NCI-H146 treated with DMSO at 0.1 percent for 48 hours (cell line): ENCODE measurements around the gene CHMP4B.
A peak's percentile ranks its signal among the peaks of the same experiment; 100 is the strongest.

Experiments used
- DNase-seq: peaks from one replicate; lab custom pipeline; 2025; ENCODE audit not compliant: unreplicated experiment; lab: John Stamatoyannopoulos, UW

CHMP4B gene

DNA sequence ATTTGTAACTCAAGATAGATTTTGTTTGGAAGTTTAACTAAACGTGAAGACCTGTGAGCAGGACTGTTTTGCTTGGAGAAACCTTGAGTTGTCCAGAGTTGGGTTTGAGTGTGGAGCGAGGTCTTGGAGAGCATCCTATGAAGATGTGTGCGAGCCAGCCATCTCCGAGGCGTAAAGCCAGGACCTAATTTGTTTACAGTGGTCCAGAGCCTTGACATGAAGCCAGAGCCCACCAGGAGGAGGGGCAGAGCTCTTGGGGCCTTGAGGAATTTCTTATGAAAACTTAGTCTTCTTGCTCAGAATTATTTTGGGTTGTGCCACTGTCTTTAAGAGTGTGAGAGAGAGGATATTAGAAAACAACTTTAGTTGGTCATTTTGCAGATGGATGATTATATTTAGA lies 6.3 kb downstream of the CHMP4B start:
- DNase-seq, result no peak

DNA sequence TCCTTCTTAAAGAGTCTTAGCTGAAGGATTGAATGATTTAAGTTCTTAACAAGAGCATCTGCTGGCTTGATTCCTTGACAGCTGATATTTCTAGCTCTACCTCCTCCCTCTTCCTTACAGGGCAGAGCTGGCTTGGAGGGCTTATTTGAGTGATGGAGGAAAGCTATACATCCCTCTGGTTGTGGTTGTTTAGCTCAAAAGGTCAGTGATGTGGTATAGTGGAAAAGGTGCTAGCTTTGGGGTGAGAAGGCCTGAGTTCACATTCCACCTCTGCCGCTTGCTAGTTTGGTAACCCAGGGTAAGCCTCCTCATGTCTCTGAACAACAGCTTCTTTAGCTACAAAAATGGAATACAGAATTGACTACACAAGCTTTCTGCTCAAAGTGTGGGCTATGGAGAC lies 8.3 kb downstream of the CHMP4B start:
- DNase-seq, result no peak

DNA sequence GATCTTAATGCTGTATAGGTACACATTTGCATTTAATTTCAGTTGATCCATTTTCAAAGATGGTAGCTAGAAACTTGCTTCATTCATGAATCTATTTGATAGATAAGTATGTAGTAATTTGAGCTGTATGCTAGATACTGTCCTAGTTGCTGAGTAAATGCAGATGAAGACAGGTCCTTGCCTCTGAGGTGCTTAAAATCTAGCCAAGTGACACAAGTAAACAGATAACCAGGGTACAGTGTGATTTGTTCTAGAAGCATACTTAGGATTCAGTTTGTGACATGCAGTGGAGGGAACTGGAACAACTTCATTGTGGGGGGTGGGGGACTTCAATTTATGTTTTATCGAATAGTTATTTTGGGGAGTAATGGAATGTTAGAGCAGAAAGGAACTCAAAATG lies 9.2 kb downstream of the CHMP4B start:
- no peak for DNase-seq

DNA sequence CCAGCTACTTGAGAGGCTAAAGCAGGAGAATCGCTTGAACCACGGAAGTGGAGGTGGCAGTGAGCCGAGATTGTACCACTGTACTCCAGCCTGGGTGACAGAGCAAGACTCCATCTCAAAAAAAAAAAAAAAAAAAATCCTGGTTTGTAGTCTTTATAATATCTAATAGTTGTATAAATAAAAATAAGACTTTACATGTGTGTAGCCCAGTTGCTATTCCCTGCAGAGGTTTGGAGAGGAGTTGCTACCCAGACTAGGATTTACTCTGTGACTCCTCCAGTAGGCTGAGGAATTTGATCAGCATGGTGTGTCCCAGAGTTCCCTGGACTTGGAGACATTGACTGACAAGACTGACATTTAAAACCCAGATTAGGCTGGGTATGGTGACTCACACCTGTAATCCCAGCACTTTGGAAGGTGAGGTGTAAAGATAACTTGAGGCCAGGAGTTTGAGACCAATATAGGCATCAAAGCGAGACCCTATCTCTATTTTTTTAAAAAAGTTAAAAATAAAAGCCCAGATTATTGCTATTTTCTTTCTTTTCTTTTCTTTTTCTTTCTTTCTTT lies 10.2 kb downstream of the CHMP4B start:
- no peak for DNase-seq

DNA sequence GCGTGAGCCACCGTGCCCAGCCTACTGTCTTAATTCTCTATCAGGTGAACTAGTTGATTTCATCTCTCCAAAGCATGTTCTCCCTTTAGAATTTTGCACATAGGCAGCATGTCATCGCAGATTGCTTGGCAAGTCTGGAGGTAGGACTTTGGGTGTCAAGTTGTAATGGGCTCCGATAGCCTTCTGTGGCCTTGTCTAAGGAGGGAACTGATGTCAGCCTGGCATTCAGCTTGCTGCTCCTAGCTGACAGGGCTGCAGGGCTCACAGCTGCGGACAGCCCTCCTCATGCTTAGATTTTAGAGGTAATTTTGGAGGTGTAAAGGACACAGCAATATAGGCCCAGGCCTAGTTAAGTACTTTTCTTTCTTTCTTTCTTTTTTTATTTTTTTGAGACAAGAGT lies 11.3 kb downstream of the CHMP4B start:
- DNase-seq, result no peak

DNA sequence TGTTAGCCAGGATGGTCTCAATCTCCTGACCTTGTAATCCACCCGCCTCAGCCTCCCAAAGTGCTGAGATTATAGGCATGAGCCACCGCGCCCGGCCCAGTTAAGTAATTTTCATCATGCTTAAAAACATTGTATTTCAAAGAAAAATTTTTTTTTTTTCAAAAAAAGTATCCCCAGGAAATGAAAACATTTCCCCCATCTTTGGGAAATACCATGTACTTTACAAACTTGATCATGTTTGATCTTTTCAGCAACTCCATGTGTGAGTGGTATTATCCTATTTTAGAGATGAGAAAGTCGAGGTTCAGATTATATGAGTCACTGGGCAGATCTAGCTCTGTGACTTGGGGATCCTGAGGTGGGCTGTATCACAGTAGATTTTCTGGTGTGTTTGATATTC lies 11.8 kb downstream of the CHMP4B start:
- DNase-seq, result no peak

DNA sequence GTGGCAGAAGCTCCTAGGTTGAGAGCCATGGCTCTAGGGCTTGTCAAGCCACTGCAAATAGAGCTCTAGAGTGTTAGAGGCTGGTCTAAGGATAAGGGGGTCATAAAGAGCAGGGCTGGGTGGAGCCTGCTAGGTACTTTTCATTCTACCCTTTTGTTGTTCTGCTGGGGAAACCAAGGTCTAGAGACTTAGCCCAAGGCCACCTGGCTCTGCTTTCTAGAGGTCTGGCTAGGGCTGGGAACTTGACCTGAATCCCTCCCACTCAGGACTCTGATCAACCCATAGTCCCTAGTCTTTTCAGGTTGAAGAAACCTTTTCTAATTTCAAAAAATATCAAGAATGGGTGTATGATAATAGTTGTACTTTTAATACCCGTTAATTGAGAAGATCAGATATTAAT lies 13.7 kb downstream of the CHMP4B start:
- no peak for DNase-seq

DNA sequence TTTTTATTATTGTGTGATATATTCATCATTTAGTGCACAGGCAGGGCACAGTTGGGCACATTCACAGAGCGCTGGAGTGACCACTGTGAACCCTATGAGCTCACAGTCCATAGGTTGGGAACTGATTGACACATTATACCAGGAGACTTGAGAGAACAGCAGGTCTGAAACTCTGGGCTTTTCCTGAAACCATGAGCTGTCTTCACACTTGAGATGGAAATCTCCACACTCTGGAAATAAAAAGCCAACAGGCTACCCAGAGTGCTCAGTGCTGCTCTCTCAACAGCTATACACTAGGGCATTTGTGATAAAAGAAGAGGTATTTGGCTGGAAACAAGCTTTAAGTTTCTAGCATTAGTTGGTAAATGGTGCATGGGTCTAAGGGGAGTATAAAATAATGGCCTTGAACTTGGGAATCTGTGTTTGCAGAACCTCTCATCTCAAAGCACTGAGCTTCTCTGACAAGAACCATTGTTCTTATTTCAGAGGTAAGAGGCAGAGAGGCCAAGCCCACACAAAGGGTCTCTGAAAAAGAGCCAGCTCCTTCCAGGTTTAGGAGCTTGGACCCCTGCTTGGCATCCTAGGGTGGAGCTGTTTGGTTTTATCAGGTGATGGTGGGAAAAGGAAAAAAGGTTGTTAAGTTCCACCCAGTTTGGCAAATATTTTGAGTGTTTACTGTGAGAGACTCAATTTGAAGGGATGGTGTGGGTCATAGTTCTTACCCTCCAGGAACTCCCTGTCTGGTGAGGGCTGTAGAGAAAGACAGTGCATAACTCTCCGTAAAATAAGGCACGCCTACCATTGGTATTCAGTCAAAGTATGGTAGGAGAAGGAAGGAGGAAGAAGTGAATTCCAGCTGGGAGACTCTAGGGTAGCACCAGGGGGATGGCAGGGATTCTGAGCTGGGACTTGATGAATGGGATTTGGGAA lies 14.5 kb downstream of the CHMP4B start:
- no peak for DNase-seq

DNA sequence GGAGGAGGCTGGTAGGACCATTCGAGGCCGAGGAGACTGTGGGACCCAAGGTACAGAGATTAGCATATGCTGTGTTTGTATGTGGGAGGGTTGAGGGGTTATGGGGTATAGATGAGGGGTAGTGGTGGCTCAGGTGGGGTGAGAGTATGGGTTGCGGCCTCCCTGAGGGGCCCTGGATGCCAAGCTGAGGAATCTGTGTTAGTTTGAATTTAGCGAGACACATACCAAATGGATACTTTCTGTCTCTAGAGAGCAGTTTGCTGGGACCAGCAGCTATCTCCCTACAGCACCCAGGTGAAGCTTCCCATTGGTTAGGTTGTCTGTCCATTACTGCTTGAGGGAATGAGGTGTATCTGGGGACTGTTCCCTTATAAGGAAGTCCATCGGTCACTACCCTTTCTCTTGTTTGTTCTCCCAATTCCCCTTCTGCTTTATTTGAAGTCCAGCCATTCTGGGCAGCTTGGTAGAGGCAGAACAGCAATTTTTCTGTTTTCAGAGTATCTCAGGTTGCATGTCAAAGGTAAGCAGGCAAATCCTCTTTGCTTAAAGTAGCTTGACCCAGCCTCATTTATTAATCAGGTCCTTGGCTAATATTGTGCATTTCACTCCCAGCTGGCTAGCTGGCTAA lies 15.2 kb downstream of the CHMP4B start:
- DNase-seq, result peak; percentile 24

DNA sequence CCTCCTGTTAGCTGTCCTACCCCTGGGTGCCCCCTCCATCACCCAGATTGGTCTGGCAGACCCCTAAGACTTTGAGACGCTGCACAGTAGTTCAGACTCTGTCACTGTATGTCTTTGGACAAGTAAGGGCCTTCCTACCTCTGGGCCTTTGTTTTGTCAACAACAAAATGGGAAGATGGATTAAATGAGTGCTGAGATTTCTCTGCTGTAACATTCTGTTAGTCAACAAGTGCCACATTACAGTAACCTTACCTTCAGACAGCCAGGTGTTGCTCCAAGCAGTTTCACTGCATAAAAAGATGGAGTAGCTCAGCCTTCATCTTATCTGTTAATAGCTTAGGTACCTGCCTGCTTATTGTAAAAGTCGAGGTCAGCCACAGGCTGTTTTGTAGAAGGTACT lies 16.0 kb downstream of the CHMP4B start:
- no peak for DNase-seq

DNA sequence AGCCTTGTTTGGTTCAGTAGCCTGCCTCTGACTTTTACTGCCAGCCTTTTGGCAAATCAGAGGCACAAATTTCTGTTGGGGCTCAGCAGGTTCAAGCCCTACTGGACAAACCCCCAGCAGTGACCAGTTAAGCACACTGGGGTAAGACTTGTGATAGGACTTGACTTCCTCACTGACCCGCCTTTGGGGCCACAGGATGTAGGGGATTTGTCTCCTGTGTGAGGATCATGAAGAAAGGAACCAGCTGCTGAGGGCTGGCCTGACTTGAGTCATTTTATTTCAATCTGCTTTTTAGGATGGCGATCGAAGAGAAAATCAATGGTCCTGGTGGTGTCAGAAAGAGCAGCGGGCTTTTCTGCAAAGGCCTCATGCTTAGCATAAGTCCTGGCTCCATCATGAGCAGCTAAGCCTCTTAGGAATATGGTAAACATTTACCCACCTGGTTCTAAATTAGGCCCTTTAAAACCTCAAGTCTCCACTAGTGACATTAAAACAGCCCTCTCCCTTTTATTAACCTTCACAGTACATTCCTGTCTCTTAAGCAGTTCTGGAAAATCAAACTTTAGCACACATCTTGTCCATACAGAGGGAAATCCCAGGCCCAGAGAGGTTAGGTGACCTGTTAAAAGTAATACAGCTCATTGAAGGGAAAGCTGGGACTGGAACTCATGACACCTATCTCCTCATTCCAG lies 16.6 kb downstream of the CHMP4B start:
- no peak for DNase-seq

DNA sequence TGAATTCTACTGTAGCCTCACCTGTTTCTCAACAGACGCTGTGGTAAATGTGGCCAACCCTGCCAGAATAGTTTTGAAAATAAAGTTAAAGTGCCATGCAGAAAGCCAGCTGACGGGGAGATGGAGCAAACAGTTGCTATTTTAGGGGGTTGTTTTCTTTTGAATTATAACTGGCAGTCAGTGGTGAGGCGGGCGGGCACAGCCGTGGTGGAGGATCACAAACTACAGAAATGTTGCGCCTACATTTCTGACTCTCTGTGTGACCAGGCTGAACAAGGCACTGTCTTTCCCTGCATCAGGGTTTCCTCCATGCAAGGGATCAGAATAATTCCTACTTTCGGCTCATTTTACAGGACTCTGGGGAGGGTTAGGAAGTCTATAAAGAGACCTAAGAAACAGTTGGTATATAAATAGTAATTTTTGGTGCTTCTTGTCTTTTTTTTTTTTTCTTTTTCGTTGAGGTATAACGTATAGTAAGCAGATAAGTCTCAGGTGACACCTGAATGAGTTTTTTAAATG lies 17.2 kb downstream of the CHMP4B start:
- DNase-seq, result no peak

DNA sequence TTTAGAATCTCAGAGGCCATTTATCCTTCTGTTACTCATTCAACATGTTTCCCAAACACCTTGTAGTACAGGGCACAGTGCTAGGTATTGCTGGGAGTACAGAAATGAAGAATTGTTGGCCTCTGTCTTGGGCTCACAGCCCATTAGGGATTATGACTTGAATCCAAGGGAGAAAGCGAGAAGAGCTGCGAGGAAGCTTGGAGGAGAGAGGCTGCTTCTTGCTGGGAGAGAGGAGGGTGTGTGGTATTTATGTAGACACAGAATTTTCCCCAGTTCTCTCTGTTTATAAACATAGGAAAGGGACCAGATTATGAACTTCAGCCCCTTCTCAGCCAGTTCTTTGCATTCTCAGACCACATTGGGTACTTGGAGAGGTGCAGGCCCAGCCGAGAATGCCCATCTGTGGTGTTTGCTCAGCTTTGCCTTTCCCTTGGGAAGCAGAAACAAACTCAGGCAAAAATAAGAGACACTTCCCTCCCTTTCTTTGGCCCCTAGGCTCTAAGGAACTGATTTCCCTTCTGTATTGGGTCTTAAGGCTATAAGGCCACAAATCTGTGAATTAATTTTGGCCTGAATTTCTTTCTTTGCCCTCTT lies 17.9 kb downstream of the CHMP4B start:
- DNase-seq, result no peak

DNA sequence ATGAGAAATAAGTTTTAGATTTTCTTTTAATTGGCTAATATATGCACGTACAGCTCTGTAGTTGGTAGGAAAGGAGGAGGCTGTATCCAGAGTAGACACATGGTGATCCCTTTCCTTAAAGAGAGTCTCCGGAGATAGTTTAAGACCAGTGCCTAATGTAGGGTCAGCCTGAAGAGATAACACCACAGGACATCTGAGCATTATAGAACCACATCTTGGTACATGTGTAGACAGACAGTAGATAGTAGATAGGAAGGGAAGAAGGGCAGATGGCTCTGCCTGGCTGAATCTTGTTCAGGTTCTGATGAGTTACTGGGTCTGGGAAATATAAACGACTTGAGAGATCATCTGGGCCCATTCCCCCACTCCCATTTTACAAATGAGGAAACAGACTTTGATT lies 18.5 kb downstream of the CHMP4B start:
- DNase-seq, result no peak

DNA sequence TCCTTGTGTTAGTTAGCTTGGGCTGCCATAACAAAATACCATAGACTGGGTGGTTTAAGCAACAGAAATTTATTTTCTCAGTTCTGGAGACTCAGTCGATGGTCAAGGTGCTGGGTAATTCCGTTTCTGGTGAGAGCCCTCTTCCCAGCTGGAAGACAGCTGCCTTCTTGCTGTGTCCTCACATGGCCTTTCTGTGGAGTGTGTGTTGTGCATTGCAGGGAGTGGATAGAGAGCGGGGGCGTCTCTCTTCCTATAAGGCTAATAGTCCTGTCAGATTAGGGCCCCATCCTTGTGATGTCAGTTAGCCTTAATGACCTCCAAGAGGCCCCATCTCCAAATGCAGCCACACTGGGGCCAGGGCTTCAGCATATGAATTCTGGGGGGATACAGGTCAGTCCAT lies 19.2 kb downstream of the CHMP4B start:
- DNase-seq, result no peak

DNA sequence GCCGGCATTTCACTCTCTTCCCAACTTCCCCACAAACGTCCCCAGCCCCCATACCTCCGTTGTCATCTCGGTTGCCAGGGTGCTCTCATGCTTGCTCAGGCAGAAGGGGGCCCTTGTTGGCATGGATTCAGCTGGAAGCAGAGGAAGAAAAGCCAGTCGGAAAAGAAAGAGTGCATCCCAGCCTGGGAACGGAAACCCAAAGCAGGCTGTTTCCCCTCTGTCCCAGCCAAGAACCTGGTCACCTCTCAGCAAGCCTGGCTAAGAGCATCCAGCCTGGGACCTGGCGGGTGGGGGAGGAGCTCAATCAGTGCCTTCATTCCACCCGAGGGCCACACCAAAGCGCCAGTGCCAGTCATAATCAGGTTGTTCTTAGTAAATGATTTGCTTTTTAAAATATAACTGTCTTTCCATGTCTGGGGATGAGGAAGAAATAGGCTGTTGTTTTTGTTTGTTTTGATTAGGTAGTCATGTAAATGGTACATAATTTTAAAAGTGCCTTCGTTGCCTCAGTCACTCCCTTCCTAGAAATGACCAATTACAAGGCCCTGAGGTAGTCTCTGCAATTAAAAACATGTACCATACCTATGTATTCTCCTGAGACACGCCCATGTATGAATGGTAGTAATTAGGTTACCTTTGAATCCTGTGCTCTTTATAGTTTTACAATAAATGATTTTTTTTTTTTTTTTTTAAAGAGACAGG lies 21.1 kb downstream of the CHMP4B start:
- no peak for DNase-seq

DNA sequence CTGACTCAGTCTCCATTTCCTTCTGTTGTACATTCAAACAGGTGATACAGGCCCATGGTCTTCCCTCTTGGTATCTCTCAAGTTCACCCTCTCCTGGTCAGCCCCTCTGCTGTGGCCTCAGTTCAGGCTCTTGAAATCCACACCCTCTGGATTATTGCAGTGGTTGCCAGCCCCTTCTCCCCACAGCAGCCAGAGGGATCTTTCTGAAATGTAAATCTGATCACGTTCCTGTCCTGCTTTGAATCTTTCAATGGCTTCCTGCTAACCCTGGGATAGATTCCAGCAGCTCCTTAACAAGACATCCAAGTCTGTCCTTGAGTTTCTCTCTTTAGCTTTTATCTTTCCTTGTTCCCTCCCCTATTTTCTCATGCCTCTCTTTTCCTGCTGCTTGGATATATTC lies 22.2 kb downstream of the CHMP4B start:
- DNase-seq, result no peak

DNA sequence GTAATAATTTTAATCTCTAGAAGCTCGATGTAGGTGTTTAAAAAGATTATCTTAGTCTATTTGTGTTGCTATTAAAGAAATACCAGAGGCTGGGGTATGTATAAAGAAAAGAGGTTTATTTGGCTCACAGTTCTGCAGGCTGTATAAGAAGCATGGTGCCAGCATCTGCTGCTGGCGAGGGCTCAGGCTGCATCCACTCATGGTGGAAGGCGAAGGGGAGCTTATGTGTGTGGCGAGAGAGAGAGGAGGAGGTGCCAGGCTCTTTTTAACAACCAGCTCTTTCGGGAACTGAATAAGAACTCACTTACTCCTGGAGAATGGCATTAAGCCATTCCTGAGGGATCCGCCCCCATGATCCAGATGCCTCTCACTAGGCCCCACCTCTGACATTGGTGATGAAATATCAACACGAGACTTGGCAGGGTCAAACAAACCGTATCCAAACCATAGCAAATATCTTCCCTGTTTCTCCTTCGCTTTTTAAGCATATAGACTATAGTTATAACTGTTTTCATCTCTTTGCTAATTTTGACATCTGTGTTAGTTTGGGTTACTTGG lies 24.5 kb downstream of the CHMP4B start:
- no peak for DNase-seq

DNA sequence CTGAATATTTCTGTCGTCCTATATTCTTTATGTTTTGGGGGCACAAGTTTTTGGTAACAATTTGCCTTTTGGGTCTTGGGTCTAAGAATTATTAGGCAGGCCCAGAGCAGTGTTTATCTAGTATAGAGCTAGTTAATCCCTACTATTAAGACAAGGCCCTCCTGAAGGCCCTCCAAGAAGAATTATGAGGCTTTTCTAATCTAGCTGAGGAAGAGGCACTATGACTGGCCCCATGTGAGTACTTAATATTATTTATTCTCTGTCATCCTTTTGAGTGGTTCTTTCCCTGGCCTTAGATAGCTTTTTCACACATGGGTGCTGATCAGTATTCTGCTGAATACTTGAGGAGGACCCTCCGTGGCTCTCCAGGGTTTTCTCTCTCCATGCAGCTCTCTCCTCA lies 25.1 kb downstream of the CHMP4B start:
- no peak for DNase-seq
